Erythroblast (primary cell): ENCODE data around the gene ASPG.

Experiments
- GATA1 ChIP-seq: IDR thresholded peaks from 2 replicates; pipeline ENCODE4 v1.6.1; 2011; ENCODE audit warnings: low read depth, mild to moderate bottlenecking, control low read depth, low read length, moderate library complexity
- POLR2A ChIP-seq: IDR thresholded peaks from 2 replicates; pipeline ENCODE4 v1.6.1; 2011; ENCODE audit warnings: mild to moderate bottlenecking, low read length

DNA sequence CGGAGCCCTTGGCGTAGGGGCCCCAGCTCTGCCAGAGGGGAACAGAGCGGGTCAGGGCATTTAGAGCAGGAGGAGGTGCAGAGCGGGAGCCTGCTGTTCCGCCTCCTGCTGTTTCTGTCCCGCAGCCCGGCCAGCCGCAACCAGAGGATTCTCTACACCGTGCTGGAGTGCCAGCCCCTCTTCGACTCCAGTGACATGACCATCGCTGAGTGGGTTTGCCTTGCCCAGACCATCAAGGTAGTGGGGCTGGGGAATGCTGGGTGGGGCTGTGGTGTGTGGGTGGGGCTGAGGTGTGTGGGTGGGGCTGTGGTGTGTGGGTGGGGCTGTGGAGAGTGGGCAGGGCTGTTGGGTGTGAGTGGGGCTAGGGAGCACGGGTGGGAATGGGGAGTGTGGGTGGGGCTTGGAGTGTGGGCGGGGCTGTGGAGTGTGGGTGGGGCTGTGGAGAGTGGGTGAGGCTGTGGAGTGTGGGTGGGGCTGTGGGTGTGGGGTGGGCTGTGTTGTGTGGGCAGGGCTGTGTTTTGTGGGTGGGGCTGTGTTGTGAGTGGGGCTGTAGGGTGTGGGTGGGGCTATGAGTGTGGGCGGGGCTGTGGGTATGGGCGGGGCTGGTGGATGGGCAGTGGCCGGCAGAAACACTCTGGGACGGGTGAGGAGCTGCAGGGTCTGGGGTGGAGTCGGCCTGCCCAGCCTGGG, 8.0 kb downstream of the ASPG start:
- TF ChIP-seq POLR2A = no peak
- TF ChIP-seq GATA1 = no peak
